ENCODE results near the gene AGBL4. TPM values are rescaled to one million over a fixed set of nuclear protein-coding genes. Genes with fewer than 3 reads are reported as not detected.

The AGBL4 gene
- total and polyA plus RNA-seq, 2 of the 4 experiments (the other 2 are of a cell fraction), result not detected

- Histone ChIP-seq H2BK15ac (ENCODE audit: low read depth, low read length) (no peak overlapping the region), H3K14ac (replicated peaks; ENCODE audit: low read depth, low read length) (no peak overlapping the region), H3K9me3 (ENCODE audit: control insufficient read depth, insufficient read depth, low read length) (no peaks in the 10 kb centered on the region; the same call in 1 of the 2 replicates), H2BK20ac (ENCODE audit: low read depth, low read length) (no peak overlapping the region), H4K91ac (ENCODE audit: insufficient read depth, low read depth, low read length) (no peak overlapping the region), H2AK5ac (ENCODE audit: low read depth, low read length) (no peak overlapping the region), H3K9ac (ENCODE audit: low read depth, low read length) (no peak overlapping the region), H3K4ac (ENCODE audit: low read depth, low read length) (no peak overlapping the region), H3K18ac (ENCODE audit: low read depth, low read length) (no peak overlapping the region), H3K27ac (ENCODE audit: insufficient read depth, low read length) (no peak overlapping the region), H3K23ac (ENCODE audit: low read depth, low read length) (no peak overlapping the region), H3K56ac (ENCODE audit: extremely low read depth, insufficient read depth, low read length) (no peak overlapping the region), H3K9me1 (ENCODE audit: insufficient read depth, low read length) (no peaks in the 10 kb centered on the region), H4K20me1 (ENCODE audit: insufficient read depth, low read length) (no peaks in the 10 kb centered on the region), H2BK5ac (ENCODE audit: low read depth, low read length, poor library complexity, severe bottlenecking) (no peak overlapping the region), H3K27me3 (ENCODE audit: control insufficient read depth, insufficient read depth, low read length) (no peaks in the 10 kb centered on the region), H3K4me3 (ENCODE audit: insufficient read depth, low read depth, low read length) (no peak overlapping the region), H3K79me1 (ENCODE audit: low read depth in 1 of 2, low read length in 2 of 2) (no peaks in the 10 kb centered on the region), H4K5ac (ENCODE audit: low read depth, low read length) (no peak overlapping the region), H2AK9ac (replicated peaks; ENCODE audit: low read depth, low read length, poor library complexity) (no peak overlapping the region), H3K4me1 (ENCODE audit: control insufficient read depth, insufficient read depth, low read length) (no peaks in the 10 kb centered on the region), H3K36me3 (ENCODE audit: control insufficient read depth, insufficient read depth, low read length) (no peaks in the 10 kb centered on the region), H2BK120ac (ENCODE audit: low read depth, low read length) (no peak overlapping the region), H4K8ac (ENCODE audit: low read depth in 2 of 2, low read length in 2 of 2) (no peak overlapping the region), H2AFZ (replicated peaks; ENCODE audit: low read length, poor library complexity) (no peak overlapping the region), H3K4me2 (ENCODE audit: low read depth, low read length) (no peak overlapping the region)
- dilution Hi-C loops (cut with HindIII; ENCODE audit: low sequenced_read_pairs, unreplicated experiment), result no loop called here
- WGBS, 2 experiments (ENCODE audit: extremely low coverage in 2 of 2, insufficient read length in 1 of 2), result no CpG with 5 or more reads among the region's 3 CpGs
- ATAC-seq (ENCODE audit: low read depth), result no peak
- POLR2A ChIA-PET (ENCODE audit: unreplicated experiment), result no interaction called here
- intact Hi-C loops (cut with micrococcal nuclease), result no loop called here
- no peak for DNase-seq
- CTCF ChIA-PET, result no interaction called here
- TF ChIP-seq CHD1 (IDR thresholded peaks at IDR 0.05; ENCODE audit: low read depth, low read length) (no peak), MAZ (IDR thresholded peaks at IDR 0.05; ENCODE audit: borderline replicate concordance, low read depth, low read length) (no peak), SMC3 (IDR thresholded peaks at IDR 0.05; ENCODE audit: low read depth, low read length) (no peak), CTCF (conservative IDR thresholded peaks at IDR 0.05; ENCODE audit: low read depth, low read length) (no peak), MXI1 (IDR thresholded peaks at IDR 0.05; ENCODE audit: borderline replicate concordance, low read depth, low read length) (no peak), USF2 (IDR thresholded peaks at IDR 0.05; ENCODE audit: low read depth, low read length) (no peak), MAFK (IDR thresholded peaks at IDR 0.05; ENCODE audit: low read depth, low read length) (no peak), CEBPB (IDR thresholded peaks at IDR 0.05; ENCODE audit: low read depth, low read length) (no peak), ELK1 (IDR thresholded peaks at IDR 0.05; ENCODE audit: borderline replicate concordance, low read depth, low read length) (no peak), POLR2A (IDR thresholded peaks at IDR 0.05; ENCODE audit: low read depth, low read length) (no peak), RFX5 (IDR thresholded peaks at IDR 0.05; ENCODE audit: low read depth, low read length) (no peak), RCOR1 (IDR thresholded peaks at IDR 0.05; ENCODE audit: insufficient replicate concordance, low read length) (no peak), FOS (IDR thresholded peaks at IDR 0.05; ENCODE audit: low read depth, low read length) (no peak), RAD21 (IDR thresholded peaks at IDR 0.05; ENCODE audit: low read length) (no peak), NFE2L2 (IDR thresholded peaks at IDR 0.05; ENCODE audit: low read depth, low read length) (no peak), BHLHE40 (IDR thresholded peaks at IDR 0.05; ENCODE audit: low read depth, low read length) (no peak)
- BruUV-seq (replicated peaks), result no TSS peak
- in situ Hi-C loops (cut with MboI; ENCODE audit: low sequenced_read_pairs), result no loop called here
These were observed 1182.3 kb downstream of the AGBL4 start for GRCh38 chr1:48841461-48841860.
